GM19463 (cell line): ENCODE results near the gene MMP1.

Experiments
- ATAC-seq: cut with Tn5 transposase; IDR thresholded peaks from one replicate; pipeline ENCODE4 v1.9.1; 2021; ENCODE audit warnings: mild to moderate bottlenecking, moderate library complexity; ENCODE audit not compliant: unreplicated experiment

MMP1 gene

GRCh38 chr11:102807921-102808320 is 10.0 kb upstream of the MMP1 start:
- peak; percentile 51 for ATAC-seq

GRCh38 chr11:102806296-102806695 is 8.3 kb upstream of the MMP1 start:
- ATAC-seq, result no peak

GRCh38 chr11:102802341-102802740 is 4.4 kb upstream of the MMP1 start:
- ATAC-seq, result no peak

GRCh38 chr11:102800767-102801166 is 2.8 kb upstream of the MMP1 start:
- no peak for ATAC-seq

- ATAC-seq, result no peak
These were observed 1.9 kb upstream of the MMP1 start for GRCh38 chr11:102799681-102800340.

GRCh38 chr11:102794382-102794781 is 3.6 kb downstream of the MMP1 start:
- peak; percentile 99 for ATAC-seq

GRCh38 chr11:102793677-102794290 is 4.2 kb downstream of the MMP1 start:
- ATAC-seq, result no peak

- no peak for ATAC-seq
These were observed 5.4 kb downstream of the MMP1 start for GRCh38 chr11:102792604-102793003.

GRCh38 chr11:102791271-102792036 is 6.5 kb downstream of the MMP1 start:
- ATAC-seq, result no peak

- no peak for ATAC-seq
These were observed 9.5 kb downstream of the MMP1 start for GRCh38 chr11:102788334-102788995.

- ATAC-seq, result no peak
These were observed 13.6 kb downstream of the MMP1 start for GRCh38 chr11:102784380-102784779.

- ATAC-seq, result no peak
These were observed 14.2 kb downstream of the MMP1 start for GRCh38 chr11:102783720-102784119.

- no peak for ATAC-seq
These were observed 14.9 kb downstream of the MMP1 start for GRCh38 chr11:102783016-102783415.

GRCh38 chr11:102781676-102782075 is 16.3 kb downstream of the MMP1 start:
- ATAC-seq, result no peak

- ATAC-seq, result no peak
These were observed 17.5 kb downstream of the MMP1 start, which contains the start of gene MMP10 for GRCh38 chr11:102780491-102780918. TSS of gene MMP10 (minus strand) at chr11:102780628. CDS start at chr11:102780591, 37 bp downstream.

GRCh38 chr11:102776454-102776853 is 21.5 kb downstream of the MMP1 start:
- no peak for ATAC-seq

- ATAC-seq, result no peak
These were observed 24.6 kb downstream of the MMP1 start for GRCh38 chr11:102773386-102773785.

- ATAC-seq, result no peak
These were observed 26.6 kb downstream of the MMP1 start for GRCh38 chr11:102771351-102771750.

GRCh38 chr11:102770191-102770590 is 27.8 kb downstream of the MMP1 start:
- ATAC-seq, result no peak

- ATAC-seq, result no peak
These were observed 30.2 kb downstream of the MMP1 start for GRCh38 chr11:102767800-102768199.

GRCh38 chr11:102763440-102763839 is 34.5 kb downstream of the MMP1 start:
- ATAC-seq, result no peak
